OCI-LY7 (cell line): ENCODE data around the gene PRIMA1. TPM values are rescaled to one million over a fixed set of nuclear protein-coding genes. Genes with fewer than 3 reads are reported as not detected.

Experiments used
- BruUV-seq: library from RNA; stranded (reverse); fragments of 400-500 nt; replicated peaks from 2 replicates; lab custom pipeline; 2021; lab: Mats Ljungman, UMichigan
- CTCF ChIA-PET: fragments of 300-600 bp; sonication (Branson Sonifier 250); formaldehyde crosslinking; loops from one replicate; lab custom pipeline; 2022; ENCODE audit warnings: antibody characterized with exemption; ENCODE audit not compliant: unreplicated experiment; lab: Charles Lee
- POLR2A ChIA-PET: fragments of 300-600 bp; sonication (Branson Sonifier 250); formaldehyde crosslinking; loops from one replicate; lab custom pipeline; 2022; ENCODE audit warnings: antibody characterized with exemption; lab: Charles Lee
- DNase-seq: peaks from one replicate; pipeline ENCODE4 v3.0.0-alpha.2; 2015; ENCODE audit warnings: low spot score
- H2AFZ ChIP-seq: fragments of 200-600 bp; sonication (generic), shearing (Covaris generic); 2 replicates; pipeline ENCODE4 v1.6.1; 2014; ENCODE audit warnings: mild to moderate bottlenecking, antibody characterized with exemption, low read length, moderate library complexity
- H3K27ac ChIP-seq: fragments of 200-600 bp; sonication (generic); 2 replicates; pipeline ENCODE4 v1.5.1; 2014; ENCODE audit warnings: mixed run types, low read depth, mild to moderate bottlenecking, moderate library complexity, low read length, inconsistent platforms; ENCODE audit not compliant: poor library complexity, severe bottlenecking
- H3K36me3 ChIP-seq: fragments of 200-600 bp; sonication (generic); 2 replicates; pipeline ENCODE4 v1.6.1; 2014; ENCODE audit warnings: mild to moderate bottlenecking, antibody characterized with exemption, low read length, moderate library complexity, mixed read lengths; ENCODE audit not compliant: insufficient read depth
- H3K4me1 ChIP-seq: fragments of 200-600 bp; sonication (generic); 2 replicates; pipeline ENCODE4 v1.5.1; 2014; ENCODE audit warnings: mild to moderate bottlenecking, low read length; ENCODE audit not compliant: insufficient read depth, poor library complexity, severe bottlenecking
- H3K4me2 ChIP-seq: fragments of 200-600 bp; sonication (generic); 2 replicates; pipeline ENCODE4 v1.6.1; 2014; ENCODE audit warnings: mild to moderate bottlenecking, low read length
- H3K4me3 ChIP-seq: fragments of 200-600 bp; sonication (generic); 2 replicates; pipeline ENCODE4 v1.5.1; 2014; ENCODE audit warnings: mild to moderate bottlenecking, low read depth, low read length; ENCODE audit not compliant: poor library complexity, severe bottlenecking
- H3K79me2 ChIP-seq: fragments of 200-600 bp; sonication (generic); 2 replicates; pipeline ENCODE4 v1.6.1; 2016; ENCODE audit warnings: low read depth, mild to moderate bottlenecking, low read length, moderate library complexity, mixed read lengths; ENCODE audit not compliant: insufficient read depth
- H3K9me2 ChIP-seq: fragments of 200-600 bp; sonication (generic); 2 replicates; pipeline ENCODE4 v1.6.1; 2016; ENCODE audit warnings: mild to moderate bottlenecking, low read length, mixed read lengths; ENCODE audit not compliant: insufficient read depth
- H3K9me3 ChIP-seq: fragments of 200-600 bp; sonication (generic); 2 replicates; pipeline ENCODE4 v1.6.1; 2014; ENCODE audit warnings: mild to moderate bottlenecking, mixed run types, low read length, mixed read lengths
- H4K20me1 ChIP-seq: fragments of 200-600 bp; sonication (generic); 2 replicates; pipeline ENCODE4 v1.6.1; 2014; ENCODE audit warnings: mild to moderate bottlenecking, antibody characterized with exemption, low read length, moderate library complexity, mixed read lengths; ENCODE audit not compliant: insufficient read depth
- EZH2phosphoT487 ChIP-seq: fragments of 200-600 bp; sonication (generic); IDR thresholded peaks from 2 replicates; pipeline ENCODE4 v1.6.1; 2018; ENCODE audit warnings: low read depth, borderline replicate concordance, mild to moderate bottlenecking, mixed run types, antibody characterized with exemption, low read length, moderate library complexity, mixed read lengths
- intact Hi-C: fragments of 100-400 bp; cut with micrococcal nuclease; formaldehyde crosslinking; loops from one replicate; pipeline ENCODE4 v1.10.0; 2022; ENCODE audit not compliant: unreplicated experiment
- total RNA-seq, 2 experiments: library from RNA; depleted of rRNA in 1 of 2; stranded (reverse); fragments of >200 nt in 1 of 2; shearing (Covaris generic) in 1 of 2; gene quantifications; 2 replicates each; pipeline ENCODE4 v1.2.3, GENCODE V29; 2014 to 2022
- TF ChIP-seq, protein P1 (sequence below): fragments of 200-600 bp; sonication (generic); conservative IDR thresholded peaks from 2 replicates; pipeline ENCODE4 v1.5.1; 2014; ENCODE audit warnings: mild to moderate bottlenecking, antibody characterized with exemption, low read length, moderate library complexity, mixed read lengths

The PRIMA1 gene
- total RNA-seq, 2 experiments from 2014 or later = not detected

DNA sequence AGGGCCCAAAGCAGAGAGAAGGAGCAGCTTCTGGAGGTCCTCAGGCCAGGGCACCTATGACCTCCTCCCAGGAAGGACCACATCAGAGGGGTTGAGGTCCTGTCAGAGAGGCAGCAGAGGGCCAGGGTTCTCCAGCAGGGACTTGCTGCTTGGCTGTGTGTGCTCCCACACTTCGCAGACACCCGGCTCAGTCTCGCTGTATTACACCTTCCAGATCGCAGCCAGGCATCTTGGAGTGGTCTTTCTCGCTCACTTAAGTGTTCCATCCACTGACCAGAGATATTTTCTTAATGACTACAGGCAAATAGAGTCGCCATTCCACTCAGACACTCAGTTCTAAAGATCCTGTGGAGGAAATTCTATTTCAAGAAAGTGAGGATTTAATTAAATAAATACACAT lies 84.3 kb downstream of the PRIMA1 start:
- no peaks in the 10 kb centered on the region for H3K4me1 ChIP-seq

DNA sequence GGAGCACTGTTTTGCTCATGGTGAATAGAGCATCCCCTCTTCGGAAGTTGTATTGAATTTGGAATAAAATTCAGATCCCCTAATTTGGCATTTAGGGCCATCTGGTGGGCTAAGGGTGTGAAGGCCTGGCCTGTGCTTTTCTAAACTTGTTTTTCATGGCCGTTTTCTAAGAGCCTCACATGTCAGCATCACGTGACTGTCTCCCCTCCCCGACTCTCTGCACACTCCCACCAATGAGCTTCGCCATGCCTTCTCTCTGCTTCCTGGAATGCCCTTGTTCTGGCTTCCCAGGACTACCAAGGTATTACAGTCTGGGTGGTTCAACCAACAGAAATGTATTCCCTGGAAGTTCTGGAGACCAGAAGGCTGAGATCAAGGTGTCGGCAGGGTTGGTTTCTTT lies 85.3 kb downstream of the PRIMA1 start:
- H3K4me2 ChIP-seq = no peak overlapping the region
- no peaks in the 10 kb centered on the region for H3K4me1 ChIP-seq
- ChIA-PET CTCF (no interaction called here), POLR2A (interaction anchor here (0.6 kb wide), 1 partner anchor 531 kb away, joined by 3 read pairs; no protein-coding TSS in a partner anchor)
- no peaks in the 10 kb centered on the region for H3K9me3 ChIP-seq
- no peaks in the 10 kb centered on the region for H3K79me2 ChIP-seq
- BruUV-seq = no TSS peak
- no peak for DNase-seq
- no peaks in the 10 kb centered on the region for H3K36me3 ChIP-seq
- TF ChIP-seq, protein P1, sequence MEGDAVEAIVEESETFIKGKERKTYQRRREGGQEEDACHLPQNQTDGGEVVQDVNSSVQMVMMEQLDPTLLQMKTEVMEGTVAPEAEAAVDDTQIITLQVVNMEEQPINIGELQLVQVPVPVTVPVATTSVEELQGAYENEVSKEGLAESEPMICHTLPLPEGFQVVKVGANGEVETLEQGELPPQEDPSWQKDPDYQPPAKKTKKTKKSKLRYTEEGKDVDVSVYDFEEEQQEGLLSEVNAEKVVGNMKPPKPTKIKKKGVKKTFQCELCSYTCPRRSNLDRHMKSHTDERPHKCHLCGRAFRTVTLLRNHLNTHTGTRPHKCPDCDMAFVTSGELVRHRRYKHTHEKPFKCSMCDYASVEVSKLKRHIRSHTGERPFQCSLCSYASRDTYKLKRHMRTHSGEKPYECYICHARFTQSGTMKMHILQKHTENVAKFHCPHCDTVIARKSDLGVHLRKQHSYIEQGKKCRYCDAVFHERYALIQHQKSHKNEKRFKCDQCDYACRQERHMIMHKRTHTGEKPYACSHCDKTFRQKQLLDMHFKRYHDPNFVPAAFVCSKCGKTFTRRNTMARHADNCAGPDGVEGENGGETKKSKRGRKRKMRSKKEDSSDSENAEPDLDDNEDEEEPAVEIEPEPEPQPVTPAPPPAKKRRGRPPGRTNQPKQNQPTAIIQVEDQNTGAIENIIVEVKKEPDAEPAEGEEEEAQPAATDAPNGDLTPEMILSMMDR = no peak
- no peak for TF ChIP-seq EZH2phosphoT487
- intact Hi-C loops = no loop called here
- H3K27ac ChIP-seq = no peak overlapping the region
- H4K20me1 ChIP-seq = no peaks in the 10 kb centered on the region
- no peaks in the 10 kb centered on the region for H3K9me2 ChIP-seq
- H3K4me3 ChIP-seq = no peak overlapping the region
- no peak overlapping the region for H2AFZ ChIP-seq

More for the DNA sequence above, 84.3 kb downstream of the PRIMA1 start:
- Histone ChIP-seq H3K79me2 (no peaks in the 10 kb centered on the region), H3K27ac (no peak overlapping the region), H3K4me2 (no peak overlapping the region), H3K9me3 (no peaks in the 10 kb centered on the region), H4K20me1 (no peaks in the 10 kb centered on the region), H3K36me3 (no peaks in the 10 kb centered on the region), H3K4me3 (no peak overlapping the region), H3K9me2 (no peaks in the 10 kb centered on the region), H2AFZ (no peak overlapping the region)
- ChIA-PET CTCF (no interaction called here), POLR2A (no interaction called here)
- TF ChIP-seq, protein P1 = no peak
- no peak for TF ChIP-seq EZH2phosphoT487
- intact Hi-C loops = no loop called here
- no peak for DNase-seq
- no TSS peak for BruUV-seq

DNA sequence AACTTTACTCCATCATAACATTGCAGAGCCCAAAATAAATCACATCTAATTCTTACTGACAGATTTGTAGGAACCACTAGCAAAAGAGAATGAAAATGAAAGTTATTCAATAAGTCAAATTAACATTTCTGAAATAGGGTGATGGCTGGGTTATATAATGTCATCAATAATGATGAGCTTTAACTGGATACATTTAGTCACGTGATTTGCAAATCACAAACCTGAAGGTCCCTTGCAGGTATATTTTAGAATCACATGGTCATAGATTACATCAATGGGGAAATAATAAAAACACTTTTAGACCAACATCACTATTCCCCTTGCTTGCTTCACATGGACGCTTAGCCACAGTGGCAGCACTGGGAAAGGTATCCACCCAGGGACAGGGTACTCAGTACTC lies 86.7 kb downstream of the PRIMA1 start:
- H3K4me2 ChIP-seq = no peak overlapping the region
- DNase-seq = no peak
- no peaks in the 10 kb centered on the region for H3K9me3 ChIP-seq
- no peak overlapping the region for H3K4me3 ChIP-seq
- ChIA-PET CTCF (no interaction called here), POLR2A (interaction anchor here (0.9 kb wide), 1 partner anchor 18 kb away, joined by 3 read pairs; no protein-coding TSS in a partner anchor)
- H3K79me2 ChIP-seq = no peaks in the 10 kb centered on the region
- intact Hi-C loops = no loop called here
- no TSS peak for BruUV-seq
- no peak overlapping the region for H2AFZ ChIP-seq
- no peak overlapping the region for H3K27ac ChIP-seq
- H3K4me1 ChIP-seq = no peaks in the 10 kb centered on the region
- no peaks in the 10 kb centered on the region for H4K20me1 ChIP-seq
- H3K36me3 ChIP-seq = no peaks in the 10 kb centered on the region
- H3K9me2 ChIP-seq = no peaks in the 10 kb centered on the region
- no peak for TF ChIP-seq EZH2phosphoT487
- TF ChIP-seq, protein P1 = no peak
